IPS-NIHi7 (cell line): ENCODE results near the gene ZNF350.
"Not testable (repeated sequence)": the region's sequence is repeated elsewhere in the genome, so short reads cannot be mapped to it uniquely, and the experiment has no call there.

Experiments used
- DNase-seq: peaks from one replicate; pipeline ENCODE4 v3.0.0; 2012; ENCODE audit warnings: mixed read lengths; ENCODE audit errors: extremely low spot score

ZNF350 gene

DNA sequence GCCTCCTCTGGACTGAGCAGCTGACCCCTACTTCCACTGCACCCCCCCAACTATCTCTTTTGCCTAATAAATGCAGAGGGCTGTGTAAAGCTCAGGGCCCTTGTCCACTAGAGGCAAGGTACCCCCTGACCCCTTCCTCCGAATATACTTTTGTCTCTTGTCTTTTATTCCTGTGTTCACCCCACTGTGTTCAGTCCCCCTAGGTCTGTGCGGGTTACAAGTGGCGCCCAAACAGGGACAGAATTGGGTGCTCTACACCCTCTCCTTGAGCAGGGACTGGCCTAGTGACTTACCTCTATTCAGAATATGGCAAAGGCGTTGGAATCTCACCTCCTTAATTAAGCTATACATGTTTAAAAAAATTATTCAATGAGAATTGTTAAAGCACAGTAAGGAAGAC lies 15.0 kb downstream of the ZNF350 start:
- no peak for DNase-seq

DNA sequence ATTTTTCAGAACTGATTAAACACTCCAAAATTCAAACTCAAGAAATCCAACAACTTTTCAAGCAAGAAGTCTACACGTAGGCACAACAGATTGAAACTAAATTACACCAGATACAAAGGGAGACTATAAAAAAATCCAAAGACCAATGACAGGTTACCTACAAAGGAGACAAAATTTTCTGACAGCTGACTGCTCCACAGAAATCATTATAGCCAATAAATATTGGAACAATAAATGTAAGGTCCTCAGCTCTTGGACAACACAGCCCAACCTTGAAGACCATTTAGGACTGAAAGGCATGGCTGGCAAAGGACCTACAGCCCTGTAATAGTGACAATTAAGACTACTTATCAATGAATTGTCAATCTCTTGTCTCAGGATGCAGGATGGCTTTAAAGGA lies 15.9 kb downstream of the ZNF350 start:
- DNase-seq: no peak

DNA sequence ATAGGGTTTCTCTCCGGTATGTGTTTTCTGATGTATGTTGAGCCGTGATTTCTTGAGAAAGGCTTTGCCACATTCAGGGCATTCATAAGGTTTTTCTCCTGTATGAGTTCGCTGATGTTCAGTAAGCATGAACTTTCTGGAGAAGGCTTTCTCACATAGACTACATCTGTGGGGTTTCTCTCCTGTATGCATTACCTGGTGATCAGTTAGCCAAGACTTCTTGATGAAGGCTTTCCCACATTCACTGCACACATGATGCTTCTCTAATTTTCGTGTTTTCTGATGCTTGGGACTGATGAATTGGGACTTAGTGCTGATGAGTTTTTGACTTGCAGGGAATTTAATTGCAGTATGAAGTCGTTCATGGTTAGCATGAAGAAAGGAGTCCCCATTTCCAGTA lies 21.1 kb downstream of the ZNF350 start:
- DNase-seq: no peak

- DNase-seq: not testable (repeated sequence)
Measured at GRCh38 chr19:51960621-51961233, 25.9 kb downstream of the ZNF350 start.

- no peak for DNase-seq
Measured at GRCh38 chr19:51959791-51960190, 26.8 kb downstream of the ZNF350 start.

DNA sequence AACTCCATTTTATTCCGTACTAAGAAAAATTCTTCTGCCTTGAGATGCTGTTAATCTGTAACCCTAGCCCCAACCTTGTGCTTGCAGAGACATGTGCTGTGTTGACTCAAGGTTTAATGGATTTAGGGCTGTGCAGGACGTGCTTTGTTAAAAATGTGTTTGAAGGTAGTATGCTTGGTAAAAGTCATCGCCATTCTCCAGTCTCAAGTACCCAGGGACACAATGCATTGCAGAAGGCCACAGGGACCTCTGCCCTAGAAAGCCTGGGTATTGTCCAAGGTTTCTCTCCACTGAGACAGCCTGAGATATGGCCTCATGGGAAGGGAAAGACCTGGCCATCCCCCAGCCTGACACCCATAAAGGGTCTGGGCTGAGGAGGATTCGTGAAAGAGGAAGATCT lies 28.8 kb downstream of the ZNF350 start:
- DNase-seq: not testable (repeated sequence)

GRCh38 chr19:51948975-51949374 lies 37.7 kb downstream of the ZNF350 start:
- no peak for DNase-seq

GRCh38 chr19:51946602-51947001 lies 40.0 kb downstream of the ZNF350 start:
- no peak for DNase-seq

DNA sequence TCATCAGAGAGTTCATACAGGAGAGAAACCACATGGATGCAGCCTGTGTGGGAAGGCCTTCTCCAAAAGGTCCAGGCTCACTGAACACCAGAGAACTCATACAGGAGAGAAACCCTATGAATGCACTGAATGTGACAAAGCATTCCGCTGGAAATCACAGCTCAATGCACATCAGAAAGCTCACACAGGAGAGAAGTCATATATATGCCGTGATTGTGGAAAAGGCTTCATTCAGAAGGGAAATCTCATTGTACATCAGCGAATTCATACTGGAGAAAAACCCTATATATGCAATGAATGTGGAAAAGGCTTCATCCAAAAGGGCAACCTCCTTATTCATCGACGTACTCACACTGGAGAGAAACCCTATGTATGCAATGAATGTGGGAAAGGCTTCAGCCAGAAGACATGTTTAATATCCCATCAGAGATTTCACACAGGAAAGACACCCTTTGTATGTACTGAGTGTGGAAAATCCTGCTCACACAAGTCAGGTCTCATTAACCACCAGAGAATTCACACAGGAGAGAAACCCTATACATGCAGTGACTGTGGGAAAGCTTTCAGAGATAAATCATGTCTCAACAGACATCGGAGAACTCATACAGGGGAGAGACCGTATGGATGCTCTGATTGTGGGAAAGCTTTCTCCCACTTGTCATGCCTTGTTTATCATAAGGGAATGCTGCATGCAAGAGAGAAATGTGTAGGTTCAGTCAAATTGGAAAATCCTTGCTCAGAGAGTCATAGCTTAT lies 41.7 kb downstream of the ZNF350 start:
- DNase-seq: no peak

DNA sequence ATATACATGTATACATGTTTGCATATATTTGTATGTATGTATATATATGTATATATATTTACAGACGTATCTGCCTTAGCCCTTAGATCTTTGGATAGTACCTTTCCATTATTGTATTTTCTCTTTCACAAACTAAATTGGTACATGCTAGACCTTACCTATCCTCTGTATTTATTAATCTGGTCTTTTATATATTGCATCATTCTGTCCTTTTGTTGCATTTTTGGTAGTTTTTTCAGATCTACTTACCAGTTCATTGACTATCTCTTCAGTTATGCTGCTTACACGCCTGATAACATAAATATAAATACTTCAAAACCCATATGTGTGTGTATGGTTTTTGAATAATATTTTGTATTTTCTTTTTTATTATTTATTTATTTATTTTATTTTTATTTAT lies 47.7 kb downstream of the ZNF350 start:
- no peak for DNase-seq

- no peak for DNase-seq
Measured at GRCh38 chr19:51931921-51932320, 54.7 kb downstream of the ZNF350 start.

DNA sequence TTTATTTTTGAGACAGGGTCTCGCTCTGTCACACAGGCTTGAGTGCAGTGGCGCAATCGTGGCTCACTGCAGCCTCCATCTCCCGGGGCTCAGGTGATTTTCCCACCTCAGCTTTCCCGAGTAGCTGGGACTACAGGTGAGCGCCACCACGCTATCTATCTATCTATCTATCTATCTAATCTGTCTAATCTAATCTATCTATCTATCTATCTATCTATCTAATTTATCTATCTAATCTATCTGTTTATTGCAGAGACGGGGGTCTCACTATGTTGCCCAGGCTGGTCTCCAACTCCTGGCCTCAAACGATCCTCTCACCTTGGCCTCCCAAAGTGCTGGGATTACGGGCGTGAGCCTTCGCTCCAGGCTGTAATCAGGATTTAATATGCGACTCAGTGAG lies 58.8 kb downstream of the ZNF350 start:
- no peak for DNase-seq

DNA sequence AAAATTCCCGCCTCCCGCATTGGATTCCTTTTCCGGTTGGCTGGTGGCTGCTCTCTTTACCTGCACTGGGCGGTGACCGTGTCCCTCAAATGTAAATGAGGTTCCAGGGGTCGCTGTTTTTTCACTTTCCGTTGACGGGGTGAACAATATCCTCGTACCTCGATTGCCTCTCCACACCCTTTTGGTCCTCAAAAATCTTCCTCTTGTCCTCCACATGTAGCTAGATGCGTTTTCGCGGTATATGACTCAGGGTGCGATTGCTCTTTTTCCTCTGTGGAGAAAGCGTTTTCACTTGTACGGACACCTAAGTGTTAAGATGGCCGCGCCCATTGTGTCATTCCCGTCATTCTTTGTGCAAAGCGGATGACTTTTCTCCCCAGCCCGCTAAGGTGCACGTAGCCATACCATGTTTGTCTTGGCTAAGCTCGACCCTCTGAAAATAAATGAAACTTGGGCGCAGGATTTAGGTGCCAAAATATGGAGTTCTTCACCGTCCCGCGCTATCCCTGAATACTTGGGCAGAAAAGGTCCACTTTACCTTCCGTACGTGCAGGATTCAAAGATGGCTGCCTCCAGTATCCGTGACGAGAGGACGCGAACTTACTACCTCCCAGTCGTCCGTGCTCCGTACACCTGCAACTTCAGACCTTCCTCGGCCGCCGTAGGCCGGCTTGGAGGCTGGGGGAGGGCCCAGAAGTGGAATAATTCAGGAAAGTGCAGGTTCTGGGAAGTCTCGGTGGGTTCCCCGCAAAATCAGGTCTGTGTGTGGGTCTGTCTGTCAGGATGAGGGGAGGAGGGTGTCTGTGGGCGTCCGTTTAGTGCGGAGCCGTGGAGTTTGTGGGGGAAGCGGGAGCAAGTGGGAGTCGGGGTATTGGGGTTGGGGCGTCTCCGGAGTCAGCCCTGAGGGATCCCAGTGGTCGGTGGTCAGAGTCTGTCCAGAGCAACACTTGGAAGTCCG lies 59.6 kb downstream of the ZNF350 start, which contains the start of gene ZNF613:
TSS of gene ZNF613 (plus strand) at position 689 of the 958 bp plus-strand sequence. CDS start 8,749 bp downstream, outside the sequence.
- DNase-seq: peak; percentile 94

DNA sequence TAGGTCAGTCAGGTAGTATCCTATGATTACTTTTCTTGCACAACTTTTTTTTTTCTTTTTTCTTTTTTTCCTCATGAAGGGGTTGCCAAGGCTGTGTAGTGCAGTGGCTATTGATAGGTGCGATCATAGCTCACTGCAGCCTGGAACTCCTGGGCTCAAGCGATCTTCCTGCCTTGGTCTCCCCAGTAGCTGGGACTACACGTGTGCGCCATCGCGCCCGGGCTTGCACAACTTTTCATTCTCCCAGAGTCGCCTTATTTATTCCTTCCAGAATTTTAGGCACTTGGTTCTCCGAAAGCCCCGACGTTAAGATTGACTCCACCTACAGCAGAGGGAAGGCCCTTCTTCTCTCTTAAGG lies 60.2 kb downstream of the ZNF350 start:
- DNase-seq: no peak

DNA sequence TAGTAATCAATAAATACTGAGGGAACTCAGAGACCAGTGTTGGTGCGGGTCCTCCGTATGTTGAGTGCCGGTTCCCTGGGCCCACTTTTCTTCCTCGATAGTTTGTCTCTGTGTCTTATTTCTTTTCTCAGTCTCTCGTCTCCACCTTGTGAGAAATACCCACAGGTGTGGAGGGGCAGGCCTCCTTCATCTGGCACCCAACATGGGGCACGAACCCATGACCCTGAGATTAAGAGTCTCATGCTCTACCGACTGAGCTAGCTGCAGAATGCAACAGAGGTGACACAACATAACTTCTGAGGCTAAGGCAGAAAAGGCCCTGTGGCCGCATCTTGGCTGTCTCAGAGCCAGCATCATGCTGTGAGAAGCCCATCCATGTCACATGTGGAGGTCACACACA lies 64.7 kb downstream of the ZNF350 start:
- no peak for DNase-seq

DNA sequence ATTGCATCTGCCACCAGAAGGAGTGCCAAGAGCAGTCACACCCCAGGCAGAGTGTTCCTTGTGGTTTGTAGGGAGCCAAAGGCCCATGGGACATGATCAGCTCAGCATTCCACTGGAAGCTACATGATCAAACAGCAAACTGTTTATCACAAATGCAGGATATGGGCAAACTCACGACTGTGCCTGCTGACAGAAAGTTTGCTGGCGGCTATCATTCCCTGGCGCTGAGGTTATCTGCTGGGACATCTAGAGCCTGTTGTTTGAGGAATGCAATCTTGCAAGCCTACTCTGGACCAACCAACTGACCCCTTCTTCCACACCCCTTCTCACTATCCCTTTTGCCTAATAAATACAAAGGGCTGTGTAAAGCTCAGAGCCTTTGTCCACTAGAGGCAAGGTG lies 67.0 kb downstream of the ZNF350 start:
- DNase-seq: no peak

DNA sequence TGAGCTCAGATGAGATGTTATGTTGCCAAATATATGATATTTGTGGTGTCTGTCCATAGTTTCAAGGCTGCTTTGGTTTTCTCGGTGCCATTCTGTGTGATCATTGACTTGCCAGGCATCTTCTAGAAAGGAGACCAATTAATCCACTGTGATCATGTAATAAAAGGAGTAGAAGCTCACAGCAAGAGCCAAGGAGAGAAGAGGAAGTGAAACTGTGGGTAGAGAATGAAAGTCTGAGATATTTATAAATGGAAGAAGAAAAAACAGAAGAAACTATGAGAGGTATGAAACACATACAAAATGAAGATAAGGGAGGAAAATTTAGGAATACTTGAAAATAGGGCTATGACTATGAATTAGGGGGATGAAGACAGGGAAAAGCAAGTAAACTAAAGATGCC lies 70.5 kb downstream of the ZNF350 start:
- no peak for DNase-seq

DNA sequence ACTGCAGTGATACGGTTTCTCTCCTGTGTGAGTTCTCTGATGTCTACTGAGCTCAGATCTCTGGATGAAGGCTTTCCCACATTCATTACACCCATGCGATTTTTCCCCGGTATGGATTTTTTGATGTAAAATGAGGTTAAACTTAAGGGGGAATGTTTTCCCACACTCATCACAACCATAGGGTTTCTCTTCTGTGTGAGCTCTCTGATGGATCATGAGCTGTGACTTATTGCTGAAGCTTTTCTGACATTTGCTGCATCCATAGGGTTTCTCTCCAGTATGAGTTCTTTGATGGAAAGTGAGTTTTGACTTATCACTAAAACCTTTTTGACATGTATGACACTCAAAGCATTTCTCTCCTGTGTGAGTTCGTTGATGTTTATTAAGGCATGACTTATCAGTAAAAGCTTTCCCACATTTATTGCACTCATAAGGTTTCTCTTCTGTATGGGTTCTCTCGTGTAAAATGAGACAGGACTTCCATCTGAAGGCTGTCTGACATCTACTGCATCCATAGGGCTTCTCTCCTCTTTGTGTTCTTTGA lies 71.2 kb downstream of the ZNF350 start:
- no peak for DNase-seq
